ENCODE results near the gene NAALADL2.

NAALADL2 gene

DNA sequence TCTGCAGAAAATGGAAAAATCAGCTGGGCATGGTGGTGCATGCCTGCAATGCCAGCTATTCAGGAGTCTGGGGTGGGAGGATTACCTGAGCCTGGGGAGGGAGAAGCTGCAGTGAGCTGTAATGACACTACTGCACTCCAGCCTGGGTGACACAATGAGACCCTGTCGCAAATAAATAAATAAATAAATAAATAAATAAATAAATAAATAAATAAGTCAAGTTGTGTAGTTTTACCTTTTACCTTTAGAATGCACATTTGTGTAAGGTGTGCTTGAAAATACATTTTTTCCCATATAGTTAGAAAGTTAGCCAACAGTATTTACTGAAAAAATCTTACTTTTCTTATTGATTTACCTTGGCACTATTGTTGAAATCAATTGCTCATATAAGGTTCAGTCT is 515.6 kb downstream of the NAALADL2 start:
- Histone ChIP-seq H3K9me3 (ENCODE audit: low read depth, low read length) (peaks cover 3% of the 10 kb centered on the region; the same call in 1 of the 2 replicates), H3K27ac (no peak overlapping the region), H3K4me3 (no peak overlapping the region), H3K9ac (ENCODE audit: insufficient read length) (no peak overlapping the region), H3K36me3 (ENCODE audit: insufficient read depth, low read length) (no peaks in the 10 kb centered on the region)
- TF ChIP-seq FOXP2 (optimal IDR thresholded peaks at IDR 0.05; ENCODE audit: control extremely low read depth, extremely low read length, insufficient read depth) (no peak), EZH2 (IDR thresholded peaks at IDR 0.05) (no peak), POLR2AphosphoS5 (IDR thresholded peaks at IDR 0.05; ENCODE audit: borderline replicate concordance, low read depth, low read length) (no peak)
- DNase-seq (ENCODE audit: low read depth, low spot score): no peak

- Histone ChIP-seq H3K4me3 (no peak overlapping the region), H3K36me3 (ENCODE audit: insufficient read depth, low read length) (no peaks in the 10 kb centered on the region), H3K9ac (ENCODE audit: insufficient read length) (no peak overlapping the region), H3K27ac (no peak overlapping the region), H3K9me3 (ENCODE audit: low read depth, low read length) (peaks cover 2% of the 10 kb centered on the region; the same call in 1 of the 2 replicates)
- no peak for DNase-seq (ENCODE audit: low read depth, low spot score)
- TF ChIP-seq POLR2AphosphoS5 (IDR thresholded peaks at IDR 0.05; ENCODE audit: borderline replicate concordance, low read depth, low read length): no peak
These were observed 519.2 kb downstream of the NAALADL2 start for GRCh38 chr3:175378348-175378747.

DNA sequence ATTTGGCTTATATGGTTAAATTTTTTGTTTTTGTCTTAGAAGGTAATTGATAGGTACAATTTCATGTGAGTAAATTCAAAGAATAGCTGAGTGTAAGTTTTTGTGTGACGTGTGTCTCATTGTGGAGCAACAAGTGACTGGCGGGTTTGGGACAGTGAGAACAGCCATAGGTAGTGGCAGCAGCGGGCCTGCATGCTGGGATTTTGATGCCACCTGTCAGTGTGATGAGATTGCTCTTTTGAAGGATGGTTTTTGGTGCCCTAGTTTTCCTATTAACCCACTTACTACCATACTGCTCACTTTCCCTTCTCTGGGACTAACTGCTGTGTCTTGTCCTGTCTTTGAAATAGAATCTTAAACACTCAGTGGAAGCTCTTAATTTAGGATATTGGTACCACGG is 522.6 kb downstream of the NAALADL2 start:
- DNase-seq (ENCODE audit: low read depth, low spot score): no peak
- no peak overlapping the region for H3K4me3 ChIP-seq
- no peak overlapping the region for H3K9ac ChIP-seq (ENCODE audit: insufficient read length)
- TF ChIP-seq POLR2AphosphoS5 (IDR thresholded peaks at IDR 0.05; ENCODE audit: borderline replicate concordance, low read depth, low read length): no peak
- no peak for TF ChIP-seq EZH2 (IDR thresholded peaks at IDR 0.05)
- TF ChIP-seq FOXP2 (optimal IDR thresholded peaks at IDR 0.05; ENCODE audit: control extremely low read depth, extremely low read length, insufficient read depth): no peak
- no peaks in the 10 kb centered on the region for H3K9me3 ChIP-seq (ENCODE audit: low read depth, low read length)
- no peaks in the 10 kb centered on the region for H3K36me3 ChIP-seq (ENCODE audit: insufficient read depth, low read length)
- H3K27ac ChIP-seq: no peak overlapping the region

GRCh38 chr3:175383371-175383770 is 524.2 kb downstream of the NAALADL2 start:
- TF ChIP-seq FOXP2 (optimal IDR thresholded peaks at IDR 0.05; ENCODE audit: control extremely low read depth, extremely low read length, insufficient read depth) (no peak), EZH2 (IDR thresholded peaks at IDR 0.05) (no peak), POLR2AphosphoS5 (IDR thresholded peaks at IDR 0.05; ENCODE audit: borderline replicate concordance, low read depth, low read length) (no peak)
- Histone ChIP-seq H3K9ac (ENCODE audit: insufficient read length) (peak overlapping the region; percentile 14), H3K36me3 (ENCODE audit: insufficient read depth, low read length) (no peaks in the 10 kb centered on the region), H3K9me3 (ENCODE audit: low read depth, low read length) (no peaks in the 10 kb centered on the region), H3K27ac (peak overlapping the region; percentile 78), H3K4me3 (peak overlapping the region; percentile 32)
- DNase-seq (ENCODE audit: low read depth, low spot score): peak; percentile 58

- peak; percentile 47 for DNase-seq (ENCODE audit: low read depth, low spot score)
- peak overlapping the region; percentile 78 for H3K27ac ChIP-seq
- no peaks in the 10 kb centered on the region for H3K9me3 ChIP-seq (ENCODE audit: low read depth, low read length)
- peak overlapping the region; percentile 32 for H3K4me3 ChIP-seq
- no peaks in the 10 kb centered on the region for H3K36me3 ChIP-seq (ENCODE audit: insufficient read depth, low read length)
- H3K9ac ChIP-seq (ENCODE audit: insufficient read length): peak overlapping the region; percentile 14
- TF ChIP-seq EZH2 (IDR thresholded peaks at IDR 0.05) (no peak), POLR2AphosphoS5 (IDR thresholded peaks at IDR 0.05; ENCODE audit: borderline replicate concordance, low read depth, low read length) (no peak; the same call in 1 of the 2 replicates), FOXP2 (optimal IDR thresholded peaks at IDR 0.05; ENCODE audit: control extremely low read depth, extremely low read length, insufficient read depth) (no peak)
These were observed 524.7 kb downstream of the NAALADL2 start for GRCh38 chr3:175383813-175384212.

GRCh38 chr3:175384569-175384968 is 525.4 kb downstream of the NAALADL2 start:
- no peak for DNase-seq (ENCODE audit: low read depth, low spot score)
- no peak for TF ChIP-seq EZH2 (IDR thresholded peaks at IDR 0.05)
- no peak for TF ChIP-seq POLR2AphosphoS5 (IDR thresholded peaks at IDR 0.05; ENCODE audit: borderline replicate concordance, low read depth, low read length)
- no peak for TF ChIP-seq FOXP2 (optimal IDR thresholded peaks at IDR 0.05; ENCODE audit: control extremely low read depth, extremely low read length, insufficient read depth)
- no peak overlapping the region for H3K4me3 ChIP-seq
- no peaks in the 10 kb centered on the region for H3K9me3 ChIP-seq (ENCODE audit: low read depth, low read length)
- no peak overlapping the region for H3K9ac ChIP-seq (ENCODE audit: insufficient read length)
- no peak overlapping the region for H3K27ac ChIP-seq
- H3K36me3 ChIP-seq (ENCODE audit: insufficient read depth, low read length): no peaks in the 10 kb centered on the region

- no peaks in the 10 kb centered on the region for H3K9me3 ChIP-seq (ENCODE audit: low read depth, low read length)
- no peak for TF ChIP-seq POLR2AphosphoS5 (IDR thresholded peaks at IDR 0.05; ENCODE audit: borderline replicate concordance, low read depth, low read length)
- TF ChIP-seq EZH2 (IDR thresholded peaks at IDR 0.05): no peak
- TF ChIP-seq FOXP2 (optimal IDR thresholded peaks at IDR 0.05; ENCODE audit: control extremely low read depth, extremely low read length, insufficient read depth): no peak
- no peak overlapping the region for H3K27ac ChIP-seq
- DNase-seq (ENCODE audit: low read depth, low spot score): no peak
- no peak overlapping the region for H3K9ac ChIP-seq (ENCODE audit: insufficient read length)
- no peaks in the 10 kb centered on the region for H3K36me3 ChIP-seq (ENCODE audit: insufficient read depth, low read length)
- no peak overlapping the region for H3K4me3 ChIP-seq
These were observed 527.5 kb downstream of the NAALADL2 start for GRCh38 chr3:175386630-175387029.

DNA sequence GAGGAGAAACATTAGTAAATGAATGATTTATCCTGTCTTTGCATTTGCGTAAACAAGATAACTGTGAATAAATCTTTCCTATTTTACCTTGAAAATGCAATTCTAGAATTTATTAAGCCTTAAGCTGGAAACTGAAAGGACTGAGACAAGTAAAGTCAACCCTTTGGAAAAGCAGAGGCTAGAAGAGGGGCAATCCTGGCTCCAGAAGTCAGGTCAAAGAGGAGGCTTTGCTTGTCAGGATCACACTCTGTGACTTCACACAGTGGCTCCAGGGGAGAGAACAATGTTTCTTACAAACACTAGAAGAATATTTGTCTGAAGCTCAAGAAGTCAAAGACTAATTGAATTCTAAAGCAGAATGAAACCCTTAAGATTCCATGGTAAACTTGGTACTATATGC is 530.4 kb downstream of the NAALADL2 start:
- no peaks in the 10 kb centered on the region for H3K36me3 ChIP-seq (ENCODE audit: insufficient read depth, low read length)
- no peaks in the 10 kb centered on the region for H3K9me3 ChIP-seq (ENCODE audit: low read depth, low read length)
- no peak for TF ChIP-seq POLR2AphosphoS5 (IDR thresholded peaks at IDR 0.05; ENCODE audit: borderline replicate concordance, low read depth, low read length)
- no peak for TF ChIP-seq EZH2 (IDR thresholded peaks at IDR 0.05)
- no peak for TF ChIP-seq FOXP2 (optimal IDR thresholded peaks at IDR 0.05; ENCODE audit: control extremely low read depth, extremely low read length, insufficient read depth)
- no peak overlapping the region for H3K27ac ChIP-seq
- DNase-seq (ENCODE audit: low read depth, low spot score): no peak
- H3K9ac ChIP-seq (ENCODE audit: insufficient read length): no peak overlapping the region
- H3K4me3 ChIP-seq: no peak overlapping the region

DNA sequence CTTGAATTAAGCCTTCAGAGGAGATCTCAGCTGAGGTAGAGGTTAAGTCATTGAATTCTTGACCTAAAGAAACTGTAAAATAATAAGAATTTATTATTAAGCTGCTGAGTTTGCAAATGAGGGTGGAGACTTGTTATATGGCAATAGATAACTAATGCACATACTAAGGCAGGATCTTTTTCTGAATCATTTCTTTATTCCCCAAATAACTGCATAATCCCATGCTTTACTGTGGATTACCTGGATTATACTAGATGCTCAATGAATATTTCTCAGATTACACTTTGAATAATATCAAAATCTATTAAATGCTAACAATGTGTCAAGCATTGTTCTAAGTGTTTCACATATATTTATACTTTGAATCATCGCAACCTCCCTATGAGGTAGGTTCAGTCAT is 532.5 kb downstream of the NAALADL2 start:
- Histone ChIP-seq H3K27ac (no peak overlapping the region), H3K9me3 (ENCODE audit: low read depth, low read length) (no peaks in the 10 kb centered on the region), H3K4me3 (no peak overlapping the region), H3K9ac (ENCODE audit: insufficient read length) (no peak overlapping the region), H3K36me3 (ENCODE audit: insufficient read depth, low read length) (no peaks in the 10 kb centered on the region)
- DNase-seq (ENCODE audit: low read depth, low spot score): no peak
- no peak for TF ChIP-seq EZH2 (IDR thresholded peaks at IDR 0.05)
